ENCODE measurements around the gene WDFY3. TPM values are rescaled to one million over a fixed set of nuclear protein-coding genes. Genes with fewer than 3 reads are reported as not detected.

WDFY3 gene
- total RNA-seq: 10 to 100 TPM; 66.9 to 90.0 (median 77.6) TPM
- polyA plus RNA-seq: 10 to 100 TPM; 13.2 to 36.8 TPM
- long read RNA-seq, donor 1, partial matches to known transcripts: 2 of 12 reads
- long read RNA-seq, donor 1, other reads (novel, unspliced or antisense): 10 of 12 reads
- long read RNA-seq, donor 2, partial matches to known transcripts: 0 of 1 reads
- long read RNA-seq, donor 2, other reads (novel, unspliced or antisense): 0 of 1 reads
- long read RNA-seq, donor 3, partial matches to known transcripts: 7 of 18 reads
- long read RNA-seq, donor 3, other reads (novel, unspliced or antisense): 11 of 18 reads

DNA sequence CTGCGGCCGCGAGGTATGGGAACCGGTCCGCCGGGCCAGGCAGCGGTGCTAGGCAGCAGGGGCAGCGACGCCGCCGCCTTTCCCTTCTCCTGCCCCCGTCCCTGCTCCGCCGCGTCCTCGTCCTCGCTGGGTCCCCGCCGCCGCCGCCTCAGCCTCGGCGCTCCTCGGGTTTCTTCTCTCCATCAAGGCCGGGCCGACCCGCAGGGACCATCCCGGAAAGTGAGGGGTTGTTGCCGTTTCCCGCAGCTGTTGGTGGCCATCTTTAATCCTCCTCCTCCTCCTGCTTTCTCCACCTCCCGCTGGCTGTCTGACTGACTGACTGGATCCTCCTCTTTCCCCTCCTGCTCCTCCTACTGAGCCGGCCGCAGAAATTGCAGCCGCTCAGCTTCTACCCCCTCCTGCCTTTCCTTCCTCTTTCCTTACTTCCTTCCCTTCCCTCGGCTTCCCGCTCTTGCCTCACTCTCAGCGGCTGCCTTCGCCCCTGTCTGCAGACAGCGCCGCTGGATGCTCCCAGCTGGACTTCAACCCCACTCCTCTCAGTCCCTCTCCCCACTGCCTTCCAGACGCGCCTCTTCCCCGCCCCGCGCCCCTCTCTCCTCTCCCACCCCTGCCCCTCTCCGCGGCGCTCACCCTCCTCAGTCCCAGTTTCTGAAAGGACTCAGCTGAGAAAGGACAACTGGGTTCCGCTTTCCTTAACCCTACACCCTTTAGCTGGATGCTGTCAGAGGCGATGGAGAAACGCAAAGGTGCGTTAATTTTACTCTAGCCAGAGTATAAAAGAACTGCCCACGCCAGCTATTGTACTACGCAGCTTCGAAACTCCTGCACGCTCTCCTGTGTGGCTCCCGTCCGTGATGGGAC lies at the start of gene WDFY3:
Gene WDFY3 (minus strand): TSS at position 309 of the 861 bp plus-strand sequence. CDS start 106,099 bp downstream, outside the sequence.
- intact Hi-C loops (cut with DNase I): loop anchor here in 3 of 4 donors (5.0 to 10.0 kb wide), 3 partner anchors 382 to 392 kb away; partner anchors contain the start of gene CDS1 (in 2 of the 3)
- Histone ChIP-seq H3K27me3 (no peaks in the 10 kb centered on the region), H3K4me1 (ENCODE audit: insufficient read depth) (peaks cover 2% of the 10 kb centered on the region), H3K4me3 (peak within 1 kb of the TSS; percentile 90), H3K9me3 (no peaks in the 10 kb centered on the region), H3K27ac (peak within 1 kb of the TSS; percentile 96 to 97), H3K36me3 (no peaks in the 10 kb centered on the region)
- DNase-seq: peak; percentile 81 to 87 (median 83)
- TF ChIP-seq POLR2A (IDR thresholded peaks at IDR 0.05): peak; percentile 58
- TF ChIP-seq, protein P1, sequence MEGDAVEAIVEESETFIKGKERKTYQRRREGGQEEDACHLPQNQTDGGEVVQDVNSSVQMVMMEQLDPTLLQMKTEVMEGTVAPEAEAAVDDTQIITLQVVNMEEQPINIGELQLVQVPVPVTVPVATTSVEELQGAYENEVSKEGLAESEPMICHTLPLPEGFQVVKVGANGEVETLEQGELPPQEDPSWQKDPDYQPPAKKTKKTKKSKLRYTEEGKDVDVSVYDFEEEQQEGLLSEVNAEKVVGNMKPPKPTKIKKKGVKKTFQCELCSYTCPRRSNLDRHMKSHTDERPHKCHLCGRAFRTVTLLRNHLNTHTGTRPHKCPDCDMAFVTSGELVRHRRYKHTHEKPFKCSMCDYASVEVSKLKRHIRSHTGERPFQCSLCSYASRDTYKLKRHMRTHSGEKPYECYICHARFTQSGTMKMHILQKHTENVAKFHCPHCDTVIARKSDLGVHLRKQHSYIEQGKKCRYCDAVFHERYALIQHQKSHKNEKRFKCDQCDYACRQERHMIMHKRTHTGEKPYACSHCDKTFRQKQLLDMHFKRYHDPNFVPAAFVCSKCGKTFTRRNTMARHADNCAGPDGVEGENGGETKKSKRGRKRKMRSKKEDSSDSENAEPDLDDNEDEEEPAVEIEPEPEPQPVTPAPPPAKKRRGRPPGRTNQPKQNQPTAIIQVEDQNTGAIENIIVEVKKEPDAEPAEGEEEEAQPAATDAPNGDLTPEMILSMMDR (IDR thresholded peaks at IDR 0.05): no peak
- 0 to 1% (median 1%) methylated on average over 55 to 58 of the region's 58 CpGs for WGBS, 3 donors

DNA sequence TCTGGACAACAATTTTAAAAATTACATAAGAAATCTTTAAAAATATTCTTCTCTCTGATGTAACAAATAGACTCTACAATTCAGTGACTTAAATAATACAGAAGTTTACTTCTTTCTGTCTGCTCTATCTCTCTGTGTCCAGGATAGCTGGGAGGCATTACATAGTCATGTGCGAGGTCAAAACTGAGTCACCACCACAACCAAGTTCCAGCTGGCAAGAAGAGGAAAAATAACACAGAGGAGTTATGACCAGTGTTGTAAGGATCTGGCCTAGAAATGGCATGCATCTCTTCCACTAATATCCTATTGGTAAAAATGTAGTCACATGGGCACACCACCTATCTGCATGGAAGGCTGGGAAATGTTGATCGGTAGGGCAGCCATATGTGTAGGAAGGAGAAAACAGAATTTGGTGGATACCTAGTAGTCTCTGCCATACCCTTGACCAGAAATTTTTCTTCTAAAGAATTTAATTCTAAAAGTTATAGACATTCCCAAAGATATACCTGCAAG lies 39.4 kb upstream of the WDFY3 start:
- no peak overlapping the region for H3K27ac ChIP-seq
- no peak for DNase-seq

GRCh38 chr4:85000343-85000742 lies 33.9 kb upstream of the WDFY3 start:
- no peak overlapping the region for H3K4me3 ChIP-seq
- intact Hi-C loops (cut with DNase I): no loop called here
- no peaks in the 10 kb centered on the region for H3K9me3 ChIP-seq
- no peaks in the 10 kb centered on the region for H3K4me1 ChIP-seq (ENCODE audit: insufficient read depth)
- no peaks in the 10 kb centered on the region for H3K36me3 ChIP-seq
- H3K27me3 ChIP-seq: no peaks in the 10 kb centered on the region
- no peak for TF ChIP-seq POLR2A (IDR thresholded peaks at IDR 0.05)
- TF ChIP-seq, protein P1 (IDR thresholded peaks at IDR 0.05): no peak
- TF ChIP-seq EP300 (IDR thresholded peaks at IDR 0.05): no peak
- H3K27ac ChIP-seq: no peak overlapping the region
- no peak for DNase-seq
- 64 to 89% (median 88%) methylated on average over 3 of the region's 3 CpGs for WGBS, 3 donors

More for the DNA sequence above, 39.4 kb upstream of the WDFY3 start:
- Histone ChIP-seq H3K4me1 (ENCODE audit: insufficient read depth) (no peaks in the 10 kb centered on the region), H3K27me3 (no peaks in the 10 kb centered on the region), H3K9me3 (no peaks in the 10 kb centered on the region), H3K4me3 (no peak overlapping the region), H3K36me3 (no peaks in the 10 kb centered on the region)
- intact Hi-C loops (cut with DNase I): no loop called here
- WGBS, 3 donors: 83 to 94% (median 85%) methylated on average over 2 of the region's 2 CpGs
- TF ChIP-seq EP300 (IDR thresholded peaks at IDR 0.05) (no peak), POLR2A (IDR thresholded peaks at IDR 0.05) (no peak)
- TF ChIP-seq, protein P1 (IDR thresholded peaks at IDR 0.05): no peak

DNA sequence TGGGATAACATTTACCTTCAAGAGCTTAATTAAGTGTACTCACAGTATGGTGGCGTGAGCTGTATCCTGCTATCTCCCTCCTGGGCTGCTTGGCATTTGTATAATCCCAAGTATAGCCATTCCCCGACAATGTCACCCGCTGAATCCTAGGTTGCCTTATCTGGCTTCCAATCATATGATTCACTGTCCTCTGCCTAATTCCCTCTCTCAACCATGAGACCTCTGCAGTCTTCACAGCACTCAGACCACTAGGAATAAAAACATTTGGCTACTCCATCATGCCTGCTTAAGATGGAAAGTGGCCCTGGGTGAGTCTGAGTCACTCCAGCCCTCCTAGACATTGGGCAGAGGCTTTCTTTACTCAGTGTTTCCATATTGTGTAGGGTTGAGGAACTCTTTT lies 28.9 kb upstream of the WDFY3 start:
- TF ChIP-seq, protein P1 (IDR thresholded peaks at IDR 0.05): no peak
- TF ChIP-seq EP300 (IDR thresholded peaks at IDR 0.05): no peak
- no peak for TF ChIP-seq POLR2A (IDR thresholded peaks at IDR 0.05)
- Histone ChIP-seq H3K9me3 (no peaks in the 10 kb centered on the region), H3K4me3 (no peak overlapping the region), H3K27ac (no peak overlapping the region), H3K36me3 (no peaks in the 10 kb centered on the region), H3K27me3 (no peaks in the 10 kb centered on the region), H3K4me1 (ENCODE audit: insufficient read depth) (no peaks in the 10 kb centered on the region)
- intact Hi-C loops (cut with DNase I): no loop called here
- WGBS, 3 donors: 87 to 96% (median 96%) methylated on average over 3 of the region's 3 CpGs
- DNase-seq: no peak
